ENCODE data around the gene PHLDB2. TPM values are rescaled to one million over a fixed set of nuclear protein-coding genes. Genes with fewer than 3 reads are reported as not detected.

PHLDB2 gene
- total and polyA plus RNA-seq, 10 of the 15 experiments (the other 5 are each of a cell fraction or from before 2014, with no cell fraction given): 0.03 to 0.67 (median 0.40) TPM

DNA sequence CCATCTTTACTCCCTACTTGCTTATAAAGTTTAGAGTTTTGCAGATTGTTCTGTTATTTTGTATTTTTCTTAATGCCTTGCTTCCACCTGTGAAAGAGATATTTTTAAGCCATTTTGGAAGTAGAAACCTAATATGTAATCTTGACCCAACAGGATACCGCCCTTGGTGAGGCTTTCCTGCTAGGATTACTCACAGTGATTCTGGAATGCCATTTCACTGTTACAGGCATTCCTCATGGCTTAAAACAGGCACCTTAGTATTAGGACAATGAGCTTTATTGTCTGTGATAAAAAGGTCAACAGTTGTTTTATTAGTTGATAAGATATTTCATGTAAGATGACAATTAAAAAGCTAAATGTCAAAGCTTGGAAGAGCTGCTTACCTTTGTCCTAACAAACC lies 58.2 kb downstream of the PHLDB2 start:
- TF ChIP-seq ZSCAN29 (IDR thresholded peaks at IDR 0.05) (no peak), RB1 (IDR thresholded peaks at IDR 0.05; ENCODE audit: borderline replicate concordance) (no peak), HDAC2 (IDR thresholded peaks at IDR 0.05) (no peak), CBX3 (IDR thresholded peaks at IDR 0.05; ENCODE audit: borderline replicate concordance, low read depth) (no peak), CHD4 (IDR thresholded peaks at IDR 0.05) (no peak), HDAC6 (IDR thresholded peaks at IDR 0.05; ENCODE audit: unreplicated experiment) (no peak), LARP7 (IDR thresholded peaks at IDR 0.05) (no peak), SREBF1 (IDR thresholded peaks at IDR 0.05; ENCODE audit: low read length) (no peak), ETV6 (conservative IDR thresholded peaks at IDR 0.05 in 1 of 2, IDR thresholded peaks at IDR 0.05 in 1 of 2; ENCODE audit: borderline replicate concordance in 1 of 2, low read depth in 1 of 2) (no peak), PAX8 (IDR thresholded peaks at IDR 0.05) (no peak), NFYA (IDR thresholded peaks at IDR 0.05; ENCODE audit: borderline replicate concordance, low read depth, low read length) (no peak), GATAD2B (conservative IDR thresholded peaks at IDR 0.05; ENCODE audit: low read depth) (no peak), SIX5 (IDR thresholded peaks at IDR 0.05; ENCODE audit: low read depth, low read length, severe bottlenecking) (no peak), CREB1 (IDR thresholded peaks at IDR 0.05; ENCODE audit: low read depth) (no peak), FOXM1 (IDR thresholded peaks at IDR 0.05; ENCODE audit: low read depth, low read length) (no peak), TBL1XR1 (IDR thresholded peaks at IDR 0.05; ENCODE audit: low read depth, low read length) (no peak), POU2F2 (IDR thresholded peaks at IDR 0.05; ENCODE audit: borderline replicate concordance, low read depth, low read length) (no peak)
- TF ChIP-seq, protein P1, sequence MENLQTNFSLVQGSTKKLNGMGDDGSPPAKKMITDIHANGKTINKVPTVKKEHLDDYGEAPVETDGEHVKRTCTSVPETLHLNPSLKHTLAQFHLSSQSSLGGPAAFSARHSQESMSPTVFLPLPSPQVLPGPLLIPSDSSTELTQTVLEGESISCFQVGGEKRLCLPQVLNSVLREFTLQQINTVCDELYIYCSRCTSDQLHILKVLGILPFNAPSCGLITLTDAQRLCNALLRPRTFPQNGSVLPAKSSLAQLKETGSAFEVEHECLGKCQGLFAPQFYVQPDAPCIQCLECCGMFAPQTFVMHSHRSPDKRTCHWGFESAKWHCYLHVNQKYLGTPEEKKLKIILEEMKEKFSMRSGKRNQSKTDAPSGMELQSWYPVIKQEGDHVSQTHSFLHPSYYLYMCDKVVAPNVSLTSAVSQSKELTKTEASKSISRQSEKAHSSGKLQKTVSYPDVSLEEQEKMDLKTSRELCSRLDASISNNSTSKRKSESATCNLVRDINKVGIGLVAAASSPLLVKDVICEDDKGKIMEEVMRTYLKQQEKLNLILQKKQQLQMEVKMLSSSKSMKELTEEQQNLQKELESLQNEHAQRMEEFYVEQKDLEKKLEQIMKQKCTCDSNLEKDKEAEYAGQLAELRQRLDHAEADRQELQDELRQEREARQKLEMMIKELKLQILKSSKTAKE (IDR thresholded peaks at IDR 0.05; ENCODE audit: low read depth, poor library complexity, severe bottlenecking): no peak
- TF ChIP-seq, protein P2, sequence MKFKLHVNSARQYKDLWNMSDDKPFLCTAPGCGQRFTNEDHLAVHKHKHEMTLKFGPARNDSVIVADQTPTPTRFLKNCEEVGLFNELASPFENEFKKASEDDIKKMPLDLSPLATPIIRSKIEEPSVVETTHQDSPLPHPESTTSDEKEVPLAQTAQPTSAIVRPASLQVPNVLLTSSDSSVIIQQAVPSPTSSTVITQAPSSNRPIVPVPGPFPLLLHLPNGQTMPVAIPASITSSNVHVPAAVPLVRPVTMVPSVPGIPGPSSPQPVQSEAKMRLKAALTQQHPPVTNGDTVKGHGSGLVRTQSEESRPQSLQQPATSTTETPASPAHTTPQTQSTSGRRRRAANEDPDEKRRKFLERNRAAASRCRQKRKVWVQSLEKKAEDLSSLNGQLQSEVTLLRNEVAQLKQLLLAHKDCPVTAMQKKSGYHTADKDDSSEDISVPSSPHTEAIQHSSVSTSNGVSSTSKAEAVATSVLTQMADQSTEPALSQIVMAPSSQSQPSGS (IDR thresholded peaks at IDR 0.05; ENCODE audit: low read length): no peak
- no TSS peak for BruUV-seq (replicated peaks)
- no peak overlapping the region for H3K9ac ChIP-seq (ENCODE audit: control insufficient read depth, insufficient read depth, low read length)
- SMC1A ChIA-PET (ENCODE audit: uncharacterized antibody, unreplicated experiment): no interaction called here
- H3K4me1 ChIP-seq (ENCODE audit: control insufficient read depth, insufficient read depth, low read length): no peaks in the 10 kb centered on the region
- no peaks in the 10 kb centered on the region for H3K79me2 ChIP-seq (ENCODE audit: control insufficient read depth, insufficient read depth, low read length)
- H3K4me3 ChIP-seq: no peak overlapping the region
- ATAC-seq (no peak), FAIRE-seq (no peak), DNase-seq (ENCODE audit: low read depth, low spot score) (no peak)
- H2AFZ ChIP-seq (ENCODE audit: control insufficient read depth, low read depth, low read length): no peak overlapping the region
- in situ Hi-C loops (cut with MboI) (no loop called here), intact Hi-C loops (cut with micrococcal nuclease; ENCODE audit: unreplicated experiment) (no loop called here)
- no peaks in the 10 kb centered on the region for H3K36me3 ChIP-seq (ENCODE audit: control insufficient read depth in 2 of 2, insufficient read depth in 2 of 2, low read length in 1 of 2)
- H3K27ac ChIP-seq (ENCODE audit: control insufficient read depth, insufficient read depth): no peak overlapping the region
- no peaks in the 10 kb centered on the region for H3K9me3 ChIP-seq (replicated peaks; ENCODE audit: control insufficient read depth, insufficient read depth, low read length)
- RAD21 ChIA-PET (ENCODE audit: unreplicated experiment): no interaction called here
- no peaks in the 10 kb centered on the region for H4K20me1 ChIP-seq (ENCODE audit: control insufficient read depth, insufficient read depth)
- CTCF ChIA-PET: interaction anchor here (0.9 to 1.2 kb wide), 3 partner anchors 51 to 200 kb away, joined by 3 to 5 read pairs (median 4); no protein-coding TSS in a partner anchor
- POLR2A ChIA-PET: interaction anchor here (1.8 kb wide), 1 partner anchor 9 kb away, joined by 5 read pairs; no protein-coding TSS in a partner anchor
- WGBS (ENCODE audit: insufficient coverage, insufficient replicate concordance, low lambda C conversion rate, missing lambda C conversion rate): 32% methylated on average over 1 of the region's 1 CpG
- H3K4me2 ChIP-seq (ENCODE audit: control insufficient read depth, insufficient read depth): no peak overlapping the region
- no peaks in the 10 kb centered on the region for H3K27me3 ChIP-seq (replicated peaks in 1 of 2; ENCODE audit: control insufficient read depth in 2 of 2, insufficient read depth in 2 of 2, low read length in 1 of 2)
